Activated CD4-positive, alpha-beta T cell treated with anti-CD3 and anti-CD28 coated beads, Interleukin-2, amount 10 ng/mL, durations not matched to agents 7 days and 5 days (primary cell): ENCODE results near the gene YARS1. TPM values are rescaled to one million over a fixed set of nuclear protein-coding genes. Genes with fewer than 3 reads are reported as not detected.
A peak's percentile ranks its signal among the peaks of the same experiment; 100 is the strongest.

Source experiments
- CTCF ChIA-PET: fragments of 350-600 bp; sonication (Branson Sonifier 250); formaldehyde crosslinking; loops from one replicate; lab custom pipeline; 2021; ENCODE audit warnings: antibody characterized with exemption; lab: Charles Lee
- POLR2A ChIA-PET: fragments of 350-600 bp; sonication (Branson Sonifier 250); formaldehyde crosslinking; loops from one replicate; lab custom pipeline; 2021; ENCODE audit warnings: antibody characterized with exemption; lab: Charles Lee
- DNase-seq: peaks from one replicate; pipeline ENCODE4 v3.0.0-alpha.2; 2020
- H3K27ac Mint-ChIP-seq: one replicate; pipeline ENCODE4 v1.8.0; 2021; ENCODE audit warnings: mild to moderate bottlenecking, moderate library complexity, mixed read lengths
- H3K27me3 Mint-ChIP-seq: one replicate; pipeline ENCODE4 v1.8.0; 2021; ENCODE audit warnings: mixed read lengths
- H3K36me3 Mint-ChIP-seq: one replicate; pipeline ENCODE4 v1.8.0; 2021; ENCODE audit warnings: low read depth, mixed read lengths
- H3K4me1 Mint-ChIP-seq: one replicate; pipeline ENCODE4 v1.8.0; 2021; ENCODE audit warnings: mixed read lengths
- H3K4me3 Mint-ChIP-seq: one replicate; pipeline ENCODE4 v1.8.0; 2021; ENCODE audit warnings: mild to moderate bottlenecking, moderate library complexity, mixed read lengths
- H3K9me3 Mint-ChIP-seq: one replicate; pipeline ENCODE4 v1.8.0; 2021; ENCODE audit warnings: mixed read lengths
- total RNA-seq, 2 experiments: library from RNA; stranded (reverse); gene quantifications; one replicate each; pipeline ENCODE4 v1.2.3, GENCODE V29; 2021

YARS1 gene
- total RNA-seq: 100 to 1,000 TPM; 167 to 196 TPM

DNA sequence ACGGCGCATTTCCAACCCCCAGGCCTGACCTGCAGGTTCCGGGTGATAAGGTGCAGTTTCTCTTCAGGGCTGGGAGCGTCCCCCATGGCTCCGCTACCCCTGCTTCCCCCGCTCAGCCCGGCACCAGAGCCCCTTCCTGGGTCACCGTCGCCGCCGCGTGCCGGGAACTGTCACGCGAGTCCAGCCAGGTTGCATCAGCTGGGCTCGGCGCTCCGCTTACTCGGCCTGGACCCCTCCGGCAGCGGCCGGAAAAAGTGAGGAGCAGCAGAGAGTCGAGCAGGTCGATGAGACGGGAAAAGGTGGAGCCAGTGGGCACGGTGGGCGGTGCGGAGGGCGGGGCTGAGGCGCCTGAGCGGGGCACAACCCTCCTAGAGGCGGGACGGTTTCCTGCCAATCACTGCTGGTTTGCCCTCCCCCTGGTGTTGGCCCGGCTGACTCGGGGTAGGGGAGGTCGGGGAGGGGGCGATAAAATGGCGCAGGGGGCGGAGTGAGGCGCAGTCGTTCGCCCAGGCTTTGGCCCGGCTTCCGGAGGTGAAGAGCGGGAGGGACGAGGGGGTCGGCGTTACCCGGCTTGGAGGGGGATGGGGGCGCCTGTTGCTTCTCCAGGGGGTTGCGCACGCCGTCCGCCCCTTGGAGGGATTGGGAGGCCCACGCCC, at the start of gene YARS1, which contains the start of gene S100PBP:
TSS of gene YARS1 (minus strand) at position 200 of the 656 bp plus-strand sequence. CDS start at position 86, 114 bp downstream.
TSS of gene S100PBP (plus strand) at position 495 of the 656 bp plus-strand sequence. CDS start 8,447 bp downstream, outside the sequence.
- Mint-ChIP-seq H3K9me3 (no peaks in the 10 kb centered on the region), H3K27me3 (no peaks in the 10 kb centered on the region), H3K27ac (peak within 1 kb of the TSS; percentile 97), H3K4me1 (peaks cover 57% of the 10 kb centered on the region), H3K4me3 (peak within 1 kb of the TSS; percentile 90), H3K36me3 (peaks cover 48% of the 10 kb centered on the region)
- CTCF ChIA-PET: interaction anchor here (1.4 to 1.5 kb wide), 2 partner anchors 11 to 122 kb away, joined by 3 to 4 read pairs; no protein-coding TSS in a partner anchor
- POLR2A ChIA-PET: no interaction called here
- DNase-seq: peak; percentile 100

DNA sequence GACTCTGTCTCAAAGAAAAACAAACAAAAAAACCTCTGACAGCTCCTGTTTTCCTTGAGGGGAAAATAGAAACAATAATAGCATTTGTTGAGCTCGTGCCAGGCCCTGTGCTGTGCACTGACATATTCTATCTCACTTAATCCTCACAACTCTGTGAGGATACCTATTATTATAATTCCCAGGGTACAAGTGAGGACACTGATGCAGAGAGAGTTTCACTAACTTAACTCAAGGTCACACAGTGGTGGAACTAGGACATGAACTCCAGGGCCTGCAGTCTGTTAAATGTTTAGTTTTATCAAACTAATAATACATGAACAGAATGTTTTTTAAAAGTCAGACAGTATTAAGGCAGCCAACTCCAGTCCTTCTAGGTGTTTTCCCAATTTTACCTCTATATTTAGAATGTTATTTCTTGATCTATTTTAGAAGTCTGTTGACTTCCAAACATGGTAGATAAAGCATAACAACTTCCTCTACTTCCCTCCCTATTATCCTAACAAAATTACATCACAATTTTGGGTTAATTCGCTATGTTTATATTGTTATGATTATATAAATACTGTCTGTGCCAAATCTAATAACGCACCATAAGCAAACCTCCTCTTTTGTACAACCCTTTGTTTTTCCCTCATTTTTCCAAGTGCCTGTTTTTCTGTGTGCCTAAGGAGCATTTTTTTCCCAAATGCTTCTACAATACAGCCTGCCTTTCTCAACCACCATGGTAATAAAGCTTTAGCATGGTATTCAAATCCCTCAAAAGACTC, 48.7 kb upstream of the YARS1 start:
- Mint-ChIP-seq H3K4me3 (no peak overlapping the region), H3K9me3 (no peaks in the 10 kb centered on the region), H3K36me3 (peaks cover 18% of the 10 kb centered on the region), H3K4me1 (peaks cover 2% of the 10 kb centered on the region), H3K27me3 (peaks cover 13% of the 10 kb centered on the region), H3K27ac (no peak overlapping the region)
- no peak for DNase-seq
- CTCF ChIA-PET: interaction anchor here (0.5 to 1.2 kb wide), 2 partner anchors 10 to 619 kb away, joined by 3 to 4 read pairs; no protein-coding TSS in a partner anchor
- POLR2A ChIA-PET: no interaction called here

DNA sequence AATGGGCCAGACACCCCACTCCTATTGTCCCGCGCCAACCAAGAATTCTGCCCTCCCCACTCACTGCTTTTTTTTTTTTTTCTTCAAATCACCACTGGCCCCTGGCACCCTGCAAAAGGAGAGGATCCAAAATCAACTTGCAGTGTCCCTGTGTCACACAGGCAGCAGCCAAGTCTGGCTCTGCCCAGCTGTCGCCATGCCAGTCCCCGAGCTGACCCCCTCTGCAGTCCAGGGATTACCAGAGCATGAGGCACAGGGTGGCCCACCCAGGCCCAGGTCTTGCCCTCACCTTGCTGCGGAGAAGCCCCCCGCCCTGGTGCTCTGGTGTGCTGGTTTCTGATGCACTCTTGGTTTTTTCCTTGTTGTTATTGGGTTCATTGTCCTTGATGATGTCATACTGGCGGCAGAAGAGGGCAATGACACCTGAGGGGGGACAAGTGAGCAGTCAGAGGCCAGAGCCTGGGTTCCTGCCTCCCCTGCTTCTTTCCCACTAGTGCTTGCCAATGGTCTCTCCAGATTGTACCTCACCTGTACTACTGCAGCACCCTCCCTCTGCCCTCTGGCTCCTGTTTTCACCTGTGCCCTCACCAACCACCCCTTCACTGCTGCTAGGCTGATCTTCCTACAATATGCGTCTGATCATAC, 47.3 kb upstream of the YARS1 start:
- Mint-ChIP-seq H3K4me1 (no peaks in the 10 kb centered on the region), H3K9me3 (no peaks in the 10 kb centered on the region), H3K27ac (no peak overlapping the region), H3K27me3 (peaks cover 5% of the 10 kb centered on the region), H3K4me3 (no peak overlapping the region), H3K36me3 (peaks cover 22% of the 10 kb centered on the region)
- CTCF ChIA-PET: interaction anchor here (1.2 kb wide), 1 partner anchor 11 kb away, joined by 3 read pairs; no protein-coding TSS in a partner anchor
- POLR2A ChIA-PET: no interaction called here
- DNase-seq: no peak

DNA sequence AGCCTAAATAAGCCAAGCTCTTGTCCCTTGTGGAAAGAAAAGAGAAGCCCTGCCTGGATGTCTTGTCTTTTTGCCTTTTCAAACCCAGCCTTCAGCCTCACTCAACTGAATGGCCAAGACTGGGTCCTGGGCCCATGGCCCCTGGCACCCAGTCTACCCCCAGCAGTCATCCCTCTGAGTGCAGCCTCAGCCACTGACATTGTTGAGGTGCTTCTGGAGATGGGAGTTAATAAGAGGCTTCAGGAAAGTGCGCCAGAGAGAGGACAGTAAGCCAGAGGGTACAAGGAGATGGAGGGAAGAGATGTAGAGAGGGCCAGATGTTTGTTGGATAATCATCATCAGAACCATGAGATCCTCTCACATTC, 46.7 kb upstream of the YARS1 start:
- H3K4me1 Mint-ChIP-seq: no peaks in the 10 kb centered on the region
- H3K4me3 Mint-ChIP-seq: no peak overlapping the region
- H3K27me3 Mint-ChIP-seq: no peaks in the 10 kb centered on the region
- H3K36me3 Mint-ChIP-seq: peaks cover 23% of the 10 kb centered on the region
- no peaks in the 10 kb centered on the region for H3K9me3 Mint-ChIP-seq
- ChIA-PET CTCF (interaction anchor here (0.6 kb wide), 1 partner anchor 40 kb away, joined by 3 read pairs; no protein-coding TSS in a partner anchor), POLR2A (no interaction called here)
- H3K27ac Mint-ChIP-seq: no peak overlapping the region
- DNase-seq: no peak

DNA sequence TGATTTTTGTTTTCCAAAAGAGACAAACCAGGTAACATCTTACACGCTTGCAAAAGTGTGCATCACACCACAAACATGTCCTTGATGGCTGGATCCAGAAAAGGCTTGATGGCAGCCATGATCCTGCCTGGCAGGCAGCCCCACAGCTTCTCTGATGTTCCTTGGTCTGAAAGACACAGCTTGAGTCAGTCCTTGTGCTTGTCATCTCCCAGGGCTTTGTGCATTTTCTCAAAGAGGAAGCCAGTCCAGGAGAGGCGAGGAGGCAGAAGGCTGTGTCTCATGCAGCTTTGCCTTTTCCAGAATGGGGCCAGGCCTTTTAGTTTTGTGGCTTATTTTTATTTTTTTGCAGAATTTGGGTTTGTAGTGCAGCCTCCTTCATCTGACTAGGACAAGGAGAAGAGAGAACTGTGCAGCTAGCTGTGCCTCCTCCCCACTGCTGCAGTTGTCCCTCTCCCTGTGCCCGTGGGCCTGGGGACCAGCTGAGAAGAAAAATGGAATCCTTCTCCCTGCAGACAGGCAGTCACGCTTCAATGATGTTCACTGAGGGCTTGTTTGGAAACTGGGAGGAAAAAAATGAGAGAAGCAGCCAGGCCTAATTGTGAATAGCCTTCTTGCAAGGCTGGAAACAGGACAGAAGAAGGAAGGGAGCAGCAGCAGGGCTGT, 46.2 kb upstream of the YARS1 start:
- peaks cover 28% of the 10 kb centered on the region for H3K36me3 Mint-ChIP-seq
- no peaks in the 10 kb centered on the region for H3K27me3 Mint-ChIP-seq
- no peak overlapping the region for H3K27ac Mint-ChIP-seq
- no peaks in the 10 kb centered on the region for H3K4me1 Mint-ChIP-seq
- DNase-seq: no peak
- CTCF ChIA-PET: interaction anchor here (0.6 kb wide), 1 partner anchor 39 kb away, joined by 3 read pairs; no protein-coding TSS in a partner anchor
- no peaks in the 10 kb centered on the region for H3K9me3 Mint-ChIP-seq
- POLR2A ChIA-PET: no interaction called here
- H3K4me3 Mint-ChIP-seq: no peak overlapping the region

DNA sequence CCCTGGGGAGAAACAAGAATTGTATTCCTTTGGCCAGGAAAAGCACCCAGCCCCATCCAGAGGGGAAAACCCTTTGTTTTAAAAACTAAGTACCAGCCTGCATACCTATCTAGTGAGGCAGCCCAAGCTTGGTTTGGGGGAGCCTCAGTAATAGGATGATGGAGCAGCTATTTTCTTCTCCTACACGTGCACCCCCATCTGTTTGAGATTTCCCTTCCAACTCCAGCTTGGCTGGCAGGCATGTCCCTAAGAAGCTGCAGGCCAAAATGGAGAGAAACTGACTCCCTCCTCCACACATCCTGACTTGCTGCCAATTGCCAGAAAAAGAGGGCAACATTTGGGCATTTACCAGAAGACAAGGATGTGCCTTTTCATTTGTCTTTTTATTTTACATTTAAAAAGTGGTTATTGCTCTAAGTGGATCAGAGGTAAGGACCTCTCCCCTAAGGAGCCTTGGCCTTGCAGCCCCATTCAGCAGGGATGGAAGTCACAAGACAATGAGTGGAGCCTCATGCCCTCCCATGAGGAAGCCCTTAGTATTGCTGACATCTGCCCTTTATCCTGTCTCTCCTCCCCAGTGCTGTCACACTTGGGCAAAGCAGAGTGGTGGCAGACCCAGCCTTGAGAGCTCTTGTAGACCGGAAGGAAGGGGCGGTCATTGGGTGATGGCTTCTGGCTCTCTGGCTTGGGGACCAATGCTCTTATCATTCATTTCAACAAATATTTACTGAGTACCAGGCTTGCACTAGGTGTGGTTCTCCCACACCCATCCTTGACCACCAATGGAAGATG, 44.9 kb upstream of the YARS1 start:
- POLR2A ChIA-PET: no interaction called here
- H3K27ac Mint-ChIP-seq: no peak overlapping the region
- H3K27me3 Mint-ChIP-seq: no peaks in the 10 kb centered on the region
- CTCF ChIA-PET: interaction anchor here (1.1 kb wide), 1 partner anchor 10 kb away, joined by 3 read pairs; no protein-coding TSS in a partner anchor
- no peak for DNase-seq
- H3K36me3 Mint-ChIP-seq: peaks cover 36% of the 10 kb centered on the region
- no peaks in the 10 kb centered on the region for H3K4me1 Mint-ChIP-seq
- no peak overlapping the region for H3K4me3 Mint-ChIP-seq
- no peaks in the 10 kb centered on the region for H3K9me3 Mint-ChIP-seq

DNA sequence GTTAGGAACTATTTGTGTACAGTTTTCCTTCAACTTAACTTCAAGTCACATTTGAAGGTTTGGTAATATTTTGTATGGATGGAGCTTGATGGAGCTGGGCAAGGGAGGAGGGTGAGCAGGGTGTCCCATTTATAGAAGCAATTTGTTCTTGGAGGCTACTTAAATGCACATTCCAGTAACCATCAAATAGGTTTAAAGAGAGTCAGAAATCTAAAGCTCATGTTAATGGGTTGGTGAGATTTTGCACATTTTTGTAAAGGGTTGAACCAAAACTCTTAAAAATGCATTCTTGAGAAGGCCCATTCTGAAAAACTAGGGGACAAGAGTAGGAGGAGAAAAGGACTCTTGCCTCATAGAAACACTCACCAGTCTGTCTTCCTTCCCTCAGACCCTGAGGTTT, 43.4 kb upstream of the YARS1 start:
- Mint-ChIP-seq H3K9me3 (no peaks in the 10 kb centered on the region), H3K4me3 (no peak overlapping the region), H3K4me1 (no peaks in the 10 kb centered on the region), H3K27ac (no peak overlapping the region), H3K36me3 (peaks cover 49% of the 10 kb centered on the region), H3K27me3 (no peaks in the 10 kb centered on the region)
- ChIA-PET CTCF (interaction anchor here (0.6 kb wide), 1 partner anchor 215 kb away, joined by 4 read pairs; no protein-coding TSS in a partner anchor), POLR2A (no interaction called here)
- DNase-seq: no peak

DNA sequence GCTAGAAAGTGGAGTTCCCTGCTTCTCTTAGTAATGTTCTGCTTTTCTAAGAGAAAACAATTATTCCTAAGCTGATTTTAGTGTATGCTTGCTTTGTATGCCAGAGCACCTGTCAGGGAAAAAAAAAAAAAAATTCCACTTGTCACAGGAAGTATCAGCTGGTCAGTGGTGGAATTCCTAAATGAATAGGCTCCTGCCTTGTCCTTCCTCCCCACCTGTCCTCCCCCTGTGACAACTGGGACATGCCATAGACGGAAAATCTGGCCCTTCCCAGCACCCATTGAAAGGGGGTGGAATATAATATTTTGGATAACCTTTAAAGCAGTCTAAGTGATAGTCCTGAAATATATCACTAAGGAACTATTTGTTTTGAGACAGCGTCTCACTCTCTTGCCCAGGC, 42.8 kb upstream of the YARS1 start:
- DNase-seq: no peak
- Mint-ChIP-seq H3K27me3 (no peaks in the 10 kb centered on the region), H3K27ac (no peak overlapping the region), H3K4me3 (no peak overlapping the region), H3K4me1 (no peaks in the 10 kb centered on the region), H3K36me3 (peaks cover 50% of the 10 kb centered on the region), H3K9me3 (no peaks in the 10 kb centered on the region)
- CTCF ChIA-PET: interaction anchor here (0.6 to 1.4 kb wide), 2 partner anchors 12 to 215 kb away, joined by 4 to 6 read pairs; no protein-coding TSS in a partner anchor
- POLR2A ChIA-PET: no interaction called here

DNA sequence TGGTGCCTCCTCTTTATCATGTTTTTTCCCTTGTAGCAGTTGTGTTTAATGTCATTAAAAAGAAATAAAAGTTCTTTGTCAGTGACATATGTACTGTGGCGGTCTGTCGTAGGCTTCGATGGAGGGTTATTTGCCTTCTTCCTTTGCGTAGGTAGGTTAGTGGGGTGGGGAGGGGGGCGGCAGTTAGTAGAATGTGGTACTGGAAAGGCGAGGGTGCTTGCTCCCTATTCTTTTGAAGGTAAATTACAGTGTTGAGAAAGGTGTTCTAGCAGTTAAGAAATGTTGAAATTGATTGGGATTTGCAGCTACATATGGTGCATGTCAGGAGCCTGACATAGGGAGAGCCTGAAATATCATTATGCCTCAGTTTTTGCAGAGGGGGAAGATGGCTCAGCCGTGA, 41.6 kb upstream of the YARS1 start:
- peaks cover 56% of the 10 kb centered on the region for H3K36me3 Mint-ChIP-seq

DNA sequence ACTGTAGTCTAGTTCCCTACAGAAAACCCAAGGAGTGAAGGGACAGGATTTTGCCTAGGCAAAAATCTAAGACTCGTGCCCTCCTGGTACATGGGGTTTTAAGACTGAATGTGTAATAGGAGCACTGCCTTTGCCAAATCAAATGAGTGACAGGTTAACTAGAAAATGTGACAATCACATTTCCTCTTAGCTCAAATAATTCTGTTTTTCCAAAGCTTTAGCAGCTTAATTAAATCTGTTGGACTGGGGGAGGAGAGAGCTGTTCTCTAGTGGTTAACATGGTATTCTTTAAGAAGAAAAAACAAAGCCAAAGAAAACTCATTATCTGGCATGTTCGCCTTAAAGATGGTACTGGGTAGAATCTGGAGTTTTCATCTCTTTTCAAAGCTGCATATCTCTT, 41.0 kb upstream of the YARS1 start:
- DNase-seq: no peak
- ChIA-PET POLR2A (no interaction called here), CTCF (no interaction called here)
- no peaks in the 10 kb centered on the region for H3K27me3 Mint-ChIP-seq
- H3K4me1 Mint-ChIP-seq: no peaks in the 10 kb centered on the region
- H3K4me3 Mint-ChIP-seq: no peak overlapping the region
- no peaks in the 10 kb centered on the region for H3K9me3 Mint-ChIP-seq
- peaks cover 61% of the 10 kb centered on the region for H3K36me3 Mint-ChIP-seq
- H3K27ac Mint-ChIP-seq: no peak overlapping the region

More for the DNA sequence above, 41.6 kb upstream of the YARS1 start:
- Mint-ChIP-seq H3K4me3 (no peak overlapping the region), H3K4me1 (no peaks in the 10 kb centered on the region), H3K27ac (no peak overlapping the region), H3K9me3 (no peaks in the 10 kb centered on the region), H3K27me3 (no peaks in the 10 kb centered on the region)
- CTCF ChIA-PET: interaction anchor here (1.4 kb wide), 1 partner anchor 13 kb away, joined by 6 read pairs; no protein-coding TSS in a partner anchor
- no peak for DNase-seq
- POLR2A ChIA-PET: no interaction called here

DNA sequence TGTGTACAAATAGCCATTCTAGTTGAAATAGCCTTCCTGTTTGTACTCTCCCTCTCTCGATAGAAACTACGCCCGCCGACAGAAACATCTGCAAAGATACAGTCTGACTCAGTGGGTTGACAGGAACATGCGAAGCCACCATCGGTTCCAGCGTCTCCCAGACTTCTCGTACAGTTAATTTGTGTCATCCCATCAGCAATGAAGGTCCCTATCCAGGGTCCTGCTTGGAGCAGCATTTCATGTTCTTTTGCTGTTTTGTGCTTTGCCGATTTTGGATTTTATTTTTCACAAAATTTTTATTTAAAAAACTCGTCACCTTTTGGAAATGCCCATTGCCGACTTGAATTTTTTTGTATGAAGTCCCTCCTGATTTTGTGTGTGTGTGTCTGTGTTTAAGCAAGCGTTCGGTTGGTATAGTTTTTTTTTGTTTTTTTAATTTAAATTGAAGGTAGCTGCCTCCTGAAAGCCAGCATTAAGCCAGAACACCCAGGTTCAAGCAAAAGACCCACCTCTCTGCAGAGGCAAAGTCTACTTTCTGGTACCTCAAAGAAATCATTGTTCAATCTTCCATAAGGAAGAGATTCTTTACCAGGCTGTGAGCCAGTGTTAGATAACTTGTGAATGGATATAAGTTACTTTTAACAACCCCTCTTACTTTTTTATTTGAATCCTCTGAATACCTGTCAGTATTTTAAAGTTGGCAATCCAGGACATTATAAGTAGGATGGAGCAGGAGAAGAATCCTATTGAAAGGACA, 38.9 kb upstream of the YARS1 start:
- H3K36me3 Mint-ChIP-seq: peaks cover 55% of the 10 kb centered on the region
- CTCF ChIA-PET: no interaction called here
- H3K4me1 Mint-ChIP-seq: no peaks in the 10 kb centered on the region
- DNase-seq: no peak
- no peaks in the 10 kb centered on the region for H3K27me3 Mint-ChIP-seq
- no peak overlapping the region for H3K4me3 Mint-ChIP-seq
- no peaks in the 10 kb centered on the region for H3K9me3 Mint-ChIP-seq
- POLR2A ChIA-PET: no interaction called here
- no peak overlapping the region for H3K27ac Mint-ChIP-seq
